ENCODE data around the gene ASB7. TPM values are rescaled to one million over a fixed set of nuclear protein-coding genes. Genes with fewer than 3 reads are reported as not detected.

ASB7 gene
- total RNA-seq, 1 donor from 2014 or later = 13.1 TPM

GRCh38 chr15:100693451-100693850, 91.1 kb downstream of the ASB7 start:
- no peak for DNase-seq (ENCODE audit: extremely low spot score, unreplicated experiment)
- no peak for TF ChIP-seq CTCF (IDR thresholded peaks at IDR 0.05)
- Mint-ChIP-seq H3K27ac (ENCODE audit: unreplicated experiment) (no peak overlapping the region), H3K27me3 (ENCODE audit: unreplicated experiment) (peaks cover 7% of the 10 kb centered on the region), H3K9me3 (ENCODE audit: unreplicated experiment) (peaks cover 8% of the 10 kb centered on the region), H3K36me3 (ENCODE audit: unreplicated experiment) (no peaks in the 10 kb centered on the region), H3K4me1 (ENCODE audit: unreplicated experiment) (no peaks in the 10 kb centered on the region), H3K4me3 (ENCODE audit: unreplicated experiment) (no peak overlapping the region)

- Mint-ChIP-seq H3K27me3 (ENCODE audit: unreplicated experiment) (peaks cover 13% of the 10 kb centered on the region), H3K9me3 (ENCODE audit: unreplicated experiment) (peaks cover 8% of the 10 kb centered on the region), H3K4me3 (ENCODE audit: unreplicated experiment) (no peak overlapping the region), H3K27ac (ENCODE audit: unreplicated experiment) (no peak overlapping the region), H3K4me1 (ENCODE audit: unreplicated experiment) (no peaks in the 10 kb centered on the region), H3K36me3 (ENCODE audit: unreplicated experiment) (no peaks in the 10 kb centered on the region)
- no peak for DNase-seq (ENCODE audit: extremely low spot score, unreplicated experiment)
- no peak for TF ChIP-seq CTCF (IDR thresholded peaks at IDR 0.05)
Measured at GRCh38 chr15:100694381-100695021, 92.1 kb downstream of the ASB7 start.

GRCh38 chr15:100695048-100695447, 92.7 kb downstream of the ASB7 start:
- DNase-seq (ENCODE audit: extremely low spot score, unreplicated experiment) = no peak
- H3K36me3 Mint-ChIP-seq (ENCODE audit: unreplicated experiment) = no peaks in the 10 kb centered on the region
- no peak for TF ChIP-seq CTCF (IDR thresholded peaks at IDR 0.05)
- H3K27me3 Mint-ChIP-seq (ENCODE audit: unreplicated experiment) = peaks cover 14% of the 10 kb centered on the region
- no peak overlapping the region for H3K4me3 Mint-ChIP-seq (ENCODE audit: unreplicated experiment)
- H3K27ac Mint-ChIP-seq (ENCODE audit: unreplicated experiment) = no peak overlapping the region
- H3K9me3 Mint-ChIP-seq (ENCODE audit: unreplicated experiment) = peaks cover 8% of the 10 kb centered on the region
- no peaks in the 10 kb centered on the region for H3K4me1 Mint-ChIP-seq (ENCODE audit: unreplicated experiment)

GRCh38 chr15:100696452-100696851, 94.1 kb downstream of the ASB7 start:
- H3K4me3 Mint-ChIP-seq (ENCODE audit: unreplicated experiment) = no peak overlapping the region
- no peak overlapping the region for H3K27ac Mint-ChIP-seq (ENCODE audit: unreplicated experiment)
- DNase-seq (ENCODE audit: extremely low spot score, unreplicated experiment) = no peak
- TF ChIP-seq CTCF (IDR thresholded peaks at IDR 0.05) = no peak
- H3K9me3 Mint-ChIP-seq (ENCODE audit: unreplicated experiment) = peaks cover 8% of the 10 kb centered on the region
- no peaks in the 10 kb centered on the region for H3K4me1 Mint-ChIP-seq (ENCODE audit: unreplicated experiment)
- H3K27me3 Mint-ChIP-seq (ENCODE audit: unreplicated experiment) = peaks cover 14% of the 10 kb centered on the region
- H3K36me3 Mint-ChIP-seq (ENCODE audit: unreplicated experiment) = no peaks in the 10 kb centered on the region

Other genes starting within 250 kb of the ASB7 start
- gene CERS3, start 73.6 kb upstream of the ASB7 start, total RNA-seq = not detected in 2 replicates
- 9.3 and 9.7 TPM in 2 replicates for gene LINS1, start 405 bp upstream of the ASB7 start, total RNA-seq

Data from osteocyte (in vitro differentiated cells).